Lower leg skin (tissue), 3 donors: ENCODE data around the gene RMI1.

Source experiments
- CTCF ChIP-seq, 3 donors: fragments of 450-650 bp; IDR thresholded peaks; one replicate each; pipeline ENCODE4 v1.5.1; 2016; ENCODE audit warnings: antibody characterized with exemption in 3 of 3, mild to moderate bottlenecking in 3 of 3, moderate library complexity in 2 of 3
- POLR2A ChIP-seq, 2 donors: fragments of 450-650 bp; IDR thresholded peaks; one replicate each; pipeline ENCODE4 v1.6.1; 2016 to 2017; ENCODE audit warnings: antibody characterized with exemption in 2 of 2, mild to moderate bottlenecking in 1 of 2, moderate library complexity in 1 of 2

DNA sequence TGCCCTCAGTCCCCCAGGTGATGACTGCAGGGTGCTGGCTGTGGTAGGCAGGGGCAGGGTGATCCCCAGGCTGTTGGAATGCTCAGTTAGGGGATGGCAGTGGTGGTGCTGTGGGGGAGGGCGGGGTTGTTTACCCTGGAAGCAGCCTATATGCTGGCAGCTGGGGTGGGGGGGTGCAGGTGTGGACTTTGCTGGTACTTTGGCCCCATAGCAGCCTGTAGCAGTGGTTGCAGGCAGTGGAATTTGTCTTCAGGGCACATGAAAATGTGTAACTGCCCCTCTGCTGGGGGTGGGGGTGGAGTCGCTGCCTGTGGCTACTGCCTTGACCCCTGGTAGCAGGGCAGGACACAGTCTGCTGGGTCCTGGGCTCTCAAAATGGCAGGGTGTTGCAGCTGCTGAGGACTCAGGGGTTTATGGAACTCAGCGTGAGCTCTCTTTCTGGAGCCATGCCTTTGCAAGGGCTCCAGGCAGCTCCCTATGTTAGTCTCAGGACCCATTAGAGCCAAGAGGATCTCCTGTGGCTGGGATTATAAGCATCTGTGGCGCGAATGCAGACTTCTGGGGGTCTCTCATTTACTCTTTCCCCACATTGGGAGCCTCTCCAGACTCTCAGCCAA, 65.0 kb downstream of the RMI1 start:
- TF ChIP-seq CTCF (IDR thresholded peaks at IDR 0.05) (no peak), POLR2A (IDR thresholded peaks at IDR 0.05) (no peak)
